Liver (tissue), 3 donors: ENCODE data around the gene KAZN.

Experiments
- TF ChIP-seq, protein P1 (sequence below): fragments of 150-350 bp; IDR thresholded peaks from 2 replicates; pipeline ENCODE4 v1.5.1; 2017; ENCODE audit warnings: improper control_type of control experiment, low read depth, low read length; ENCODE audit not compliant: missing input control
- TF ChIP-seq, protein P2 (sequence below): IDR thresholded peaks from 2 replicates; pipeline ENCODE4 v1.6.1; 2016; ENCODE audit warnings: antibody characterized with exemption
- TF ChIP-seq, protein P3 (sequence below): IDR thresholded peaks from 2 replicates; pipeline ENCODE4 v1.6.1; 2016; ENCODE audit warnings: antibody characterized with exemption
- donor health status: healthy.
- donor health status: healthy.

GRCh38 chr1:14599800-14600199, 1.3 kb downstream of the KAZN start:
- TF ChIP-seq, protein P1, sequence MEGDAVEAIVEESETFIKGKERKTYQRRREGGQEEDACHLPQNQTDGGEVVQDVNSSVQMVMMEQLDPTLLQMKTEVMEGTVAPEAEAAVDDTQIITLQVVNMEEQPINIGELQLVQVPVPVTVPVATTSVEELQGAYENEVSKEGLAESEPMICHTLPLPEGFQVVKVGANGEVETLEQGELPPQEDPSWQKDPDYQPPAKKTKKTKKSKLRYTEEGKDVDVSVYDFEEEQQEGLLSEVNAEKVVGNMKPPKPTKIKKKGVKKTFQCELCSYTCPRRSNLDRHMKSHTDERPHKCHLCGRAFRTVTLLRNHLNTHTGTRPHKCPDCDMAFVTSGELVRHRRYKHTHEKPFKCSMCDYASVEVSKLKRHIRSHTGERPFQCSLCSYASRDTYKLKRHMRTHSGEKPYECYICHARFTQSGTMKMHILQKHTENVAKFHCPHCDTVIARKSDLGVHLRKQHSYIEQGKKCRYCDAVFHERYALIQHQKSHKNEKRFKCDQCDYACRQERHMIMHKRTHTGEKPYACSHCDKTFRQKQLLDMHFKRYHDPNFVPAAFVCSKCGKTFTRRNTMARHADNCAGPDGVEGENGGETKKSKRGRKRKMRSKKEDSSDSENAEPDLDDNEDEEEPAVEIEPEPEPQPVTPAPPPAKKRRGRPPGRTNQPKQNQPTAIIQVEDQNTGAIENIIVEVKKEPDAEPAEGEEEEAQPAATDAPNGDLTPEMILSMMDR = no peak
- TF ChIP-seq, protein P2, sequence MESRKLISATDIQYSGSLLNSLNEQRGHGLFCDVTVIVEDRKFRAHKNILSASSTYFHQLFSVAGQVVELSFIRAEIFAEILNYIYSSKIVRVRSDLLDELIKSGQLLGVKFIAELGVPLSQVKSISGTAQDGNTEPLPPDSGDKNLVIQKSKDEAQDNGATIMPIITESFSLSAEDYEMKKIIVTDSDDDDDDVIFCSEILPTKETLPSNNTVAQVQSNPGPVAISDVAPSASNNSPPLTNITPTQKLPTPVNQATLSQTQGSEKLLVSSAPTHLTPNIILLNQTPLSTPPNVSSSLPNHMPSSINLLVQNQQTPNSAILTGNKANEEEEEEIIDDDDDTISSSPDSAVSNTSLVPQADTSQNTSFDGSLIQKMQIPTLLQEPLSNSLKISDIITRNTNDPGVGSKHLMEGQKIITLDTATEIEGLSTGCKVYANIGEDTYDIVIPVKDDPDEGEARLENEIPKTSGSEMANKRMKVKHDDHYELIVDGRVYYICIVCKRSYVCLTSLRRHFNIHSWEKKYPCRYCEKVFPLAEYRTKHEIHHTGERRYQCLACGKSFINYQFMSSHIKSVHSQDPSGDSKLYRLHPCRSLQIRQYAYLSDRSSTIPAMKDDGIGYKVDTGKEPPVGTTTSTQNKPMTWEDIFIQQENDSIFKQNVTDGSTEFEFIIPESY = no peak
- TF ChIP-seq, protein P3, sequence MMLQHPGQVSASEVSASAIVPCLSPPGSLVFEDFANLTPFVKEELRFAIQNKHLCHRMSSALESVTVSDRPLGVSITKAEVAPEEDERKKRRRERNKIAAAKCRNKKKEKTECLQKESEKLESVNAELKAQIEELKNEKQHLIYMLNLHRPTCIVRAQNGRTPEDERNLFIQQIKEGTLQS = no peak
